Measurements from ENCODE around the gene PDPK1.

GRCh38 chr16:2489581-2489980 is 48.2 kb upstream of the PDPK1 start:
- TF ChIP-seq REST (IDR thresholded peaks at IDR 0.05; ENCODE audit: low read depth) (no peak), CREB1 (IDR thresholded peaks at IDR 0.05; ENCODE audit: low read depth) (no peak), EGR1 (IDR thresholded peaks at IDR 0.05) (no peak), EP300 (IDR thresholded peaks at IDR 0.05; ENCODE audit: borderline replicate concordance) (no peak), CEBPB (IDR thresholded peaks at IDR 0.05) (no peak)
